ENCODE data around the gene GFM1.

GFM1 gene

GRCh38 chr3:158723991-158724390 lies 79.7 kb downstream of the GFM1 start:
- DNase-seq (ENCODE audit: low read depth in 2 of 3, low spot score in 1 of 3), result no peak

- peak in 1 of 3 donors; percentile 20 for DNase-seq (ENCODE audit: low read depth in 2 of 3, low spot score in 1 of 3)
Observed at GRCh38 chr3:158725348-158726011, 81.2 kb downstream of the GFM1 start.

DNA sequence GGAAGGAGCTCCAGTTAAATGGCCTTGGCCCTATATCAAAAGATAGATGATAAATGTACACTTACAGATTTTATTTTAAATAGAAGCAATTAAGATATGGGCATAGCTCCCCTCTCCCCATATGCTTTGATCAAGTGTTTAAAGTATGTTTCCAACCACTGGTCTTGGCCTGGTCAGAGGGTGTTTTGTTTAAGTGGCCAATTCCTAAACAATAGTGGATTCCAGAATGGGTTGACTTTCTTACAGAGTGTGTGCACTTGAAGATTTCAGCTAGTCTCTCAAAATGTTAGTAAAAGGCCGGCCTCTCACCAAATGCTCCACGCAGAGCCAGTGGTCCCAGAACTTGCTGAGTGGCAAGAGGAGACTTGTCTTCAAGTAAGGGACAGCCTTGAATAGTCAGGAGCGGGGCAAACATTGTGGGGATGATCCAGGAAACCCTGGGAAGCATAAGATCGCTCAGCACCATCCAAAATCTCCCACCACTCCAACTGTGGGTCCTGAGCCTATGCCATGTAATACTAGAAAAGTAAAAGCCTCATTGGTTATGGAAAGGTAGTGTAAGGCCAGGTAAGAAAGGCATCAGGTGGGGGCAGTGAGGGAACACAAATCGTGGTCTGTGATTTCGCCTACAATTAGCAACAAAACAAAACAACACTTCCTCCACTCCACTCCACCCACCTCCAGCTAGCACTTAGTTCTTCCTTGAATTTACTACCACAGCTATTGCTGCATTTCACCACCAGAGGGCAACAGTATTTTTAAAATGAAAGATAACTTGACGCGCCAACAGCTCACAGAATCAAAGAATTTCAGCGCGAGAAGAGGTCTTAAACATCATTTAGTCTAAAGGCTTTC lies 83.1 kb downstream of the GFM1 start:
- peak in 2 of 3 donors; percentile 19 to 50 for DNase-seq (ENCODE audit: low read depth in 2 of 3, low spot score in 1 of 3)

GRCh38 chr3:158728061-158728377 lies 83.7 kb downstream of the GFM1 start:
- DNase-seq (ENCODE audit: low read depth in 2 of 3, low spot score in 1 of 3), result no peak

DNA sequence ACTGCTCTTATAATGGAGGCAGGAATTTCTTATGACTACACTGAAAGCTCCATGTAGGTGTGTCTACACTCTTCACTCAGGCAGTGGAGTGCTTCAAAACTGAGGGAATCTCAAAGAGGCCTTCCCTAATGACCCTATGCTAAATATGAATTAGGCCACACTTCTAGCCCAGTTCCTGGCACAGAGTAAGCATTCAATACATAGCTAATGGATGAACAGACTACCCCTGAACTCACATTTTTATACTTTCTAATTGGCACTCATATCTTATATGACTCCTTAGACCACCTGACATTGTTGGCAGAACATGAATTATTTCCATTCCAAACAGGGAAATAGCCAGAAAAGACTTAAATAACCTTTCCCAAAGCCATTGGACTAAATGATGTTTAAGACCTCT lies 84.5 kb downstream of the GFM1 start:
- no peak for DNase-seq (ENCODE audit: low read depth in 2 of 3, low spot score in 1 of 3)

- DNase-seq (ENCODE audit: low read depth in 2 of 3, low spot score in 1 of 3), result no peak
Observed at GRCh38 chr3:158731486-158731885, 87.2 kb downstream of the GFM1 start.

GRCh38 chr3:158731938-158732855 lies 87.9 kb downstream of the GFM1 start, which contains the start of gene RARRES1:
RARRES1 (minus strand) TSS chr3:158732457; CDS start chr3:158732415, 42 bp downstream.
- peak in 2 of 3 donors; percentile 9 to 28 for DNase-seq (ENCODE audit: low read depth in 2 of 3, low spot score in 1 of 3)

DNA sequence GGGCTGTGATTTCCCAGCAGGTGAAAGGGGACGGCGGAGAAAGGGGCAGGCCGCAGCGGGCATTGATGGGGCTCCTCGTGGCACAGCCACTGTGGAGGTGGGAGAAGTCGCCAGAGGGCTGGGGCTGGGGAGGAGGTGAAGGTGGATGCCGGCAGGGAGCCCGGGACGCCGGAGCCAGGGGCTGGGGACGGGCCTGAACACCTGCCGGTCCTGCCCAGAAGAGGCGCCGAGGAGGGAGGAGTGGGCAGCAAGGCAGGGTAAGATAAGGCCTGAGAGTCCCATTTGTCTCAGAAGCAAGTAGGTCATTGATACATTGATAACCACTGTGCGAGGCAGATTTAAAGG lies 88.5 kb downstream of the GFM1 start:
- no peak for DNase-seq (ENCODE audit: low read depth in 2 of 3, low spot score in 1 of 3)

GRCh38 chr3:158733656-158734055 lies 89.3 kb downstream of the GFM1 start:
- no peak for DNase-seq (ENCODE audit: low read depth in 2 of 3, low spot score in 1 of 3)

DNA sequence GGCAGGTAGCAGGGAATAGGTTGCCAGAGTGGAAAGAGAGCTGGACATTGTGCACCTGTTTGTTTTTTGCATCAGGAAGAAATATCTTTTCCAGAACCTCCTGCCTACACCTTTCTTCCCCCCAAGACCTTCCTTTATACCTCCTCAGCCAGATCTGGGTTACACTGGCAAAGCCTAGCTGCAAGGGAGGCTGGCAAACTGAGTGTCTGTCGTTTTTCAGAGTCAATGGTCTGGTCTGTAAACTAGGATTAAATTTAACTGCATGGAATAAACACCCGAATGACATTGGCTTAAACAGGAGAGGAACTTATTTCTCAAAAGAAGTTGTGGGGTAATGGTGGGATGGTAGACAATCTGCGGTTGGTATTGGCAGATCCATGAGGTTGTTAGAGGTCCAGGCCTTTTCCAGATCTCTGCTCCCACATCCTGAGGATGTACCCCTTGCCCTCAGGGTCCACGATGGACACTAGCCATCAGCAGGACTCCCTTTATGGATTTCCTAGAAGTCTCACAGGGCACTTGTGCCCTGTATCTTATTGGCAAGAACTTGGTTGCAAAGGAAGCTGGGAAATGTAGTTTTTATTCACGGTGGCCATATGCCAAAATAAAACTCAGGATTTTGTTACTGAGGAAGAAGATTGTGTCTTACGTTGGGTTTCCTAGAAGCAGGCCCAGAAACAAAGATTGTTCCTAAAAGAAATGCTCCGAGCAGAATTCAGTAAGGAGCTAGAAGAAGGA lies 91.1 kb downstream of the GFM1 start:
- no peak for DNase-seq (ENCODE audit: low read depth in 2 of 3, low spot score in 1 of 3)

- DNase-seq (ENCODE audit: low read depth in 2 of 3, low spot score in 1 of 3), result no peak
Observed at GRCh38 chr3:158737410-158737809, 93.1 kb downstream of the GFM1 start.

GRCh38 chr3:158737976-158738615 lies 93.8 kb downstream of the GFM1 start:
- DNase-seq (ENCODE audit: low read depth in 2 of 3, low spot score in 1 of 3), result no peak

GRCh38 chr3:158738653-158739052 lies 94.3 kb downstream of the GFM1 start:
- DNase-seq (ENCODE audit: low read depth in 2 of 3, low spot score in 1 of 3), result no peak

- no peak for DNase-seq (ENCODE audit: low read depth in 2 of 3, low spot score in 1 of 3)
Observed at GRCh38 chr3:158739078-158739477, 94.8 kb downstream of the GFM1 start.

GRCh38 chr3:158739661-158740060 lies 95.3 kb downstream of the GFM1 start:
- DNase-seq (ENCODE audit: low read depth in 2 of 3, low spot score in 1 of 3), result no peak

All from stimulated activated CD4-positive, alpha-beta T cell treated with anti-CD3 and anti-CD28 coated beads, Interleukin-12 subunit alpha, Interleukin-12 subunit beta, amount 100 ng/mL, for 48 hours (primary cell).